Natural killer cell treated with Interleukin-12 subunit alpha and Interleukin-12 subunit beta and Interleukin-15 and Interleukin-18, amount 100 ng/mL, for 72 hours (primary cell): ENCODE results near the gene SOWAHC. TPM values are rescaled to one million over a fixed set of nuclear protein-coding genes. Genes with fewer than 3 reads are reported as not detected.
"Not testable (repeated sequence)": the region's sequence is repeated elsewhere in the genome, so short reads cannot be mapped to it uniquely, and the experiment has no call there.

Source experiments
- ATAC-seq, 2 donors: fragments of 150-1000 bp; cut with Tn5 transposase in 1 of 2; sonication (Bioruptor Pico), chemical (Tn5 transposase) in 1 of 2; 2 replicates each; pipeline ENCODE4 v1.10.0; 2021
- DNase-seq: peaks from one replicate; pipeline ENCODE4 v3.0.0; 2022; ENCODE audit warnings: low spot score
- H3K27ac Mint-ChIP-seq, 2 donors: 1 replicate in 1 of 2; 2 replicates in 1 of 2; pipeline ENCODE4 v1.8.0; 2022; ENCODE audit warnings: mixed read lengths in 2 of 2, mild to moderate bottlenecking in 1 of 2, moderate library complexity in 1 of 2
- H3K27me3 Mint-ChIP-seq, 2 donors: 1 replicate in 1 of 2; 2 replicates in 1 of 2; pipeline ENCODE4 v1.8.0; 2022; ENCODE audit warnings: mixed read lengths in 2 of 2
- H3K36me3 Mint-ChIP-seq: one replicate; pipeline ENCODE4 v1.8.0; 2022; ENCODE audit warnings: mixed read lengths
- H3K4me1 Mint-ChIP-seq, 2 donors: 1 replicate in 1 of 2; 2 replicates in 1 of 2; pipeline ENCODE4 v1.8.0; 2022; ENCODE audit warnings: low read depth in 2 of 2, mixed read lengths in 2 of 2, mild to moderate bottlenecking in 1 of 2
- H3K4me3 Mint-ChIP-seq: one replicate; pipeline ENCODE4 v1.8.0; 2022; ENCODE audit warnings: mixed read lengths
- H3K9me3 Mint-ChIP-seq: 2 replicates; pipeline ENCODE4 v1.8.0; 2022; ENCODE audit warnings: mixed read lengths
- total RNA-seq, 2 donors: library from RNA; stranded (reverse); gene quantifications; one replicate each; pipeline ENCODE4 v1.2.3, GENCODE V29; 2022

Gene SOWAHC
- total RNA-seq, 2 donors from 2014 or later: 0.14 to 0.29 TPM

- ATAC-seq (no peak), DNase-seq (no peak)
- no peak overlapping the region for H3K27ac Mint-ChIP-seq
- no peaks in the 10 kb centered on the region for H3K9me3 Mint-ChIP-seq
- H3K36me3 Mint-ChIP-seq: no peaks in the 10 kb centered on the region
- H3K4me3 Mint-ChIP-seq: no peak overlapping the region
- peaks cover 6 to 7% of the 10 kb centered on the region in 2 donors for H3K27me3 Mint-ChIP-seq
- no peaks in the 10 kb centered on the region for H3K4me1 Mint-ChIP-seq
Measured at GRCh38 chr2:109629867-109630266, 15.7 kb downstream of the SOWAHC start.

GRCh38 chr2:109630441-109631430, 16.6 kb downstream of the SOWAHC start:
- peak in 1 of 2 donors; percentile 36 for ATAC-seq
- H3K36me3 Mint-ChIP-seq: no peaks in the 10 kb centered on the region
- H3K27me3 Mint-ChIP-seq: peaks cover 6 to 7% of the 10 kb centered on the region in 2 donors
- no peaks in the 10 kb centered on the region for H3K9me3 Mint-ChIP-seq
- H3K4me3 Mint-ChIP-seq: no peak overlapping the region
- no peak for DNase-seq
- no peak overlapping the region for H3K27ac Mint-ChIP-seq
- no peaks in the 10 kb centered on the region for H3K4me1 Mint-ChIP-seq

- Mint-ChIP-seq H3K4me1 (no peaks in the 10 kb centered on the region), H3K9me3 (no peaks in the 10 kb centered on the region), H3K27ac (no peak overlapping the region), H3K4me3 (no peak overlapping the region), H3K27me3 (peaks cover 7 to 8% of the 10 kb centered on the region in 2 donors), H3K36me3 (no peaks in the 10 kb centered on the region)
- DNase-seq (no peak), ATAC-seq (no peak)
Measured at GRCh38 chr2:109631741-109632140, 17.6 kb downstream of the SOWAHC start.

- ATAC-seq: no peak
- Mint-ChIP-seq H3K4me3 (no peak overlapping the region), H3K4me1 (no peaks in the 10 kb centered on the region), H3K9me3 (no peaks in the 10 kb centered on the region), H3K36me3 (no peaks in the 10 kb centered on the region), H3K27me3 (peaks cover 7 to 8% of the 10 kb centered on the region in 2 donors), H3K27ac (no peak overlapping the region)
- DNase-seq: no peak
Measured at GRCh38 chr2:109632158-109632789, 18.1 kb downstream of the SOWAHC start.

GRCh38 chr2:109633284-109633961, 19.3 kb downstream of the SOWAHC start:
- no peak for ATAC-seq

GRCh38 chr2:109635426-109636304, 21.5 kb downstream of the SOWAHC start:
- no peak for ATAC-seq
- peaks cover 7 to 8% of the 10 kb centered on the region in 2 donors for H3K27me3 Mint-ChIP-seq
- no peaks in the 10 kb centered on the region for H3K9me3 Mint-ChIP-seq
- DNase-seq: no peak
- no peaks in the 10 kb centered on the region for H3K36me3 Mint-ChIP-seq
- peaks cover 0 to 4% of the 10 kb centered on the region in 2 donors for H3K4me1 Mint-ChIP-seq
- H3K27ac Mint-ChIP-seq: no peak overlapping the region
- H3K4me3 Mint-ChIP-seq: no peak overlapping the region

More at GRCh38 chr2:109633284-109633961, 19.3 kb downstream of the SOWAHC start:
- no peak for DNase-seq
- Mint-ChIP-seq H3K27ac (no peak overlapping the region), H3K27me3 (peaks cover 7 to 8% of the 10 kb centered on the region in 2 donors), H3K9me3 (no peaks in the 10 kb centered on the region), H3K4me1 (peaks cover 0 to 4% of the 10 kb centered on the region in 2 donors), H3K36me3 (no peaks in the 10 kb centered on the region), H3K4me3 (no peak overlapping the region)

GRCh38 chr2:109636317-109636716, 22.2 kb downstream of the SOWAHC start:
- ATAC-seq (no peak), DNase-seq (no peak)
- Mint-ChIP-seq H3K27ac (no peak overlapping the region), H3K27me3 (peaks cover 7 to 8% of the 10 kb centered on the region in 2 donors), H3K4me3 (no peak overlapping the region), H3K9me3 (no peaks in the 10 kb centered on the region), H3K36me3 (no peaks in the 10 kb centered on the region), H3K4me1 (peaks cover 0 to 4% of the 10 kb centered on the region in 2 donors)

GRCh38 chr2:109637749-109638570, 23.8 kb downstream of the SOWAHC start:
- no peak for DNase-seq
- H3K4me3 Mint-ChIP-seq: peak overlapping the region; percentile 1
- H3K27ac Mint-ChIP-seq: no peak overlapping the region

GRCh38 chr2:109638795-109639194, 24.6 kb downstream of the SOWAHC start:
- DNase-seq: no peak
- no peak overlapping the region for H3K27ac Mint-ChIP-seq
- no peak for ATAC-seq
- H3K9me3 Mint-ChIP-seq: no peaks in the 10 kb centered on the region
- H3K4me1 Mint-ChIP-seq: peaks cover 0 to 4% of the 10 kb centered on the region in 2 donors
- H3K27me3 Mint-ChIP-seq: peaks cover 0 to 8% of the 10 kb centered on the region in 2 donors
- no peak overlapping the region for H3K4me3 Mint-ChIP-seq
- H3K36me3 Mint-ChIP-seq: no peaks in the 10 kb centered on the region

More at GRCh38 chr2:109637749-109638570, 23.8 kb downstream of the SOWAHC start:
- Mint-ChIP-seq H3K9me3 (no peaks in the 10 kb centered on the region), H3K36me3 (no peaks in the 10 kb centered on the region), H3K27me3 (peaks cover 5 to 10% of the 10 kb centered on the region in 2 donors), H3K4me1 (peaks cover 0 to 4% of the 10 kb centered on the region in 2 donors)
- ATAC-seq: peak in 1 of 2 donors; percentile 57

- not testable (repeated sequence) for H3K36me3 Mint-ChIP-seq, H3K4me1 Mint-ChIP-seq, DNase-seq, ATAC-seq, H3K9me3 Mint-ChIP-seq, H3K4me3 Mint-ChIP-seq, H3K27ac Mint-ChIP-seq
- peaks cover 0 to 11% of the 10 kb centered on the region in 2 donors for H3K27me3 Mint-ChIP-seq
Measured at GRCh38 chr2:109640000-109640399, 25.8 kb downstream of the SOWAHC start.

- H3K27ac Mint-ChIP-seq: no peak overlapping the region
- H3K4me1 Mint-ChIP-seq: no peaks in the 10 kb centered on the region
- H3K27me3 Mint-ChIP-seq: peaks cover 0 to 6% of the 10 kb centered on the region in 2 donors
- H3K9me3 Mint-ChIP-seq: no peaks in the 10 kb centered on the region
- DNase-seq (no peak), ATAC-seq (no peak)
- H3K4me3 Mint-ChIP-seq: no peak overlapping the region
- no peaks in the 10 kb centered on the region for H3K36me3 Mint-ChIP-seq
Measured at GRCh38 chr2:109644571-109645275, 30.6 kb downstream of the SOWAHC start.
